ENCODE data around the gene EIPR1.

EIPR1 gene

GRCh38 chr2:3142210-3142609 lies 235.4 kb downstream of the EIPR1 start:
- DNase-seq: no peak

- no peak for DNase-seq
Observed at GRCh38 chr2:3141696-3142095, 235.9 kb downstream of the EIPR1 start.

- no peak for DNase-seq
Observed at GRCh38 chr2:3139906-3140305, 237.7 kb downstream of the EIPR1 start.

Data from NCI-H2227 treated with DMSO at 0.1 percent for 48 hours (cell line).